BLaER1 (cell line): ENCODE data around the gene HRH4.

ENCODE experiments used
- H3K27ac ChIP-seq: shearing (Covaris generic); formaldehyde crosslinking; 2 replicates; pipeline ENCODE4 v1.8.1; 2022
- H3K27me3 ChIP-seq: shearing (Covaris generic); formaldehyde crosslinking; 2 replicates; pipeline ENCODE4 v1.8.1; 2022
- H3K36me3 ChIP-seq: shearing (Covaris generic); formaldehyde crosslinking; 2 replicates; pipeline ENCODE4 v1.8.1; 2022
- H3K4me1 ChIP-seq: shearing (Covaris generic); formaldehyde crosslinking; 2 replicates; pipeline ENCODE4 v1.8.1; 2022
- H3K4me2 ChIP-seq: shearing (Covaris generic); formaldehyde crosslinking; 2 replicates; pipeline ENCODE4 v1.8.1; 2022
- H3K4me3 ChIP-seq: shearing (Covaris generic); formaldehyde crosslinking; 2 replicates; pipeline ENCODE4 v1.8.1; 2022
- H3K9ac ChIP-seq: shearing (Covaris generic); formaldehyde crosslinking; 2 replicates; pipeline ENCODE4 v1.8.1; 2022
- H3K9me3 ChIP-seq: shearing (Covaris generic); formaldehyde crosslinking; 2 replicates; pipeline ENCODE4 v1.8.1; 2022
- H4K20me1 ChIP-seq: shearing (Covaris generic); formaldehyde crosslinking; 2 replicates; pipeline ENCODE4 v1.8.1; 2022
- Cebpa-rat ChIP-seq: shearing (Covaris generic); IDR thresholded peaks from 2 replicates; pipeline ENCODE4 v1.8.1; 2022

HRH4 gene

DNA sequence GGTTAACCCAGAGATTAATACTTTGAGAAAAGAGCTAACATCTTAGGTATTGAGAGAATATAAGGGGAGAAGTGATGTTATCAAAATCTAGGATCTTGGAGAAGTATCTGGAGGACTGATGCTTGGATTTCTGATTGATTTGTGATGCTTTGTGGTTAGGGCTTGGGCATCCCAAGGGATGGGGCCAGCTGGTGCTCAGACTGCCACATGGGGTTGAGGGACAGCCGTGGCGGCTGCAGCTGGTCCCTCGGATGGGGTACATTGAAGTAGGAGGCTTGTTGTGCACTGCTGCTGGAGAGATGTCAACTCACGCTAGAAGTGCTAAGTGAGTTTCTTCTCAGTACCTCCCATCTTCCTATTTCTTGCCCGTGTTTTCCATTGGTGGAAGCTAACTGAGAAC lies 22.4 kb downstream of the HRH4 start:
- Histone ChIP-seq H3K9me3 (no peaks in the 10 kb centered on the region), H3K4me3 (no peak overlapping the region), H3K9ac (no peak overlapping the region), H3K27me3 (no peaks in the 10 kb centered on the region), H3K4me2 (peak overlapping the region; percentile 14), H3K4me1 (peaks cover 5% of the 10 kb centered on the region; the same call in 1 of the 2 replicates), H3K27ac (no peak overlapping the region), H4K20me1 (no peaks in the 10 kb centered on the region), H3K36me3 (no peaks in the 10 kb centered on the region)
- no peak for TF ChIP-seq Cebpa-rat

DNA sequence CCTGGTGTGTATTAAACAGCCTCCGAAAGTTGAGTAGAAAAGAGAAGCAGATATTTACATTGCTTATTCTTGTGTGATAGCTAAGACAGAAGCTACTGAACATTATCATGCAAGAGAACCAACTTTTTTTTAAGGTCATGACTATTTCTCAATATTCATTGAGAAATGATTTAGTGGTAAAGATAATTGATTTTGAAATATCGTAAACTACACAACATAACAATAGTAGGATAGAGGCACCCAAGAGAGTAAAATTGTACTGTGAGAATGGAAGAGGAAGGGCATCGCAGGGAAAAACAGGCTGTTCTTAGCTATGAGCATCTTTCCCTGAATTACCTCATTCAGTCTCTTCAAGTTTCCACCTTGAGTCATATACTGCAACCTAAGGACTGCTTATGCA lies 25.2 kb downstream of the HRH4 start:
- Histone ChIP-seq H3K4me3 (no peak overlapping the region), H3K4me1 (peaks cover 13% of the 10 kb centered on the region; the same call in 1 of the 2 replicates), H3K27me3 (no peaks in the 10 kb centered on the region), H3K36me3 (no peaks in the 10 kb centered on the region), H3K9me3 (no peaks in the 10 kb centered on the region), H3K9ac (no peak overlapping the region), H3K27ac (no peak overlapping the region), H3K4me2 (no peak overlapping the region), H4K20me1 (no peaks in the 10 kb centered on the region)
- TF ChIP-seq Cebpa-rat, result no peak

- no peak for TF ChIP-seq Cebpa-rat
- no peaks in the 10 kb centered on the region for H3K36me3 ChIP-seq
- no peaks in the 10 kb centered on the region for H4K20me1 ChIP-seq
These were observed 26.2 kb downstream of the HRH4 start for GRCh38 chr18:24486684-24487083.

GRCh38 chr18:24488824-24489493 lies 28.5 kb downstream of the HRH4 start:
- no peak overlapping the region for H3K4me3 ChIP-seq
- H4K20me1 ChIP-seq, result no peaks in the 10 kb centered on the region
- no peaks in the 10 kb centered on the region for H3K27me3 ChIP-seq
- H3K9me3 ChIP-seq, result no peaks in the 10 kb centered on the region
- H3K4me1 ChIP-seq, result peaks cover 22% of the 10 kb centered on the region
- H3K4me2 ChIP-seq, result no peak overlapping the region
- no peak for TF ChIP-seq Cebpa-rat
- H3K27ac ChIP-seq, result no peak overlapping the region
- H3K36me3 ChIP-seq, result no peaks in the 10 kb centered on the region
- H3K9ac ChIP-seq, result no peak overlapping the region

More at GRCh38 chr18:24486684-24487083, 26.2 kb downstream of the HRH4 start:
- no peak overlapping the region for H3K9ac ChIP-seq
- no peak overlapping the region for H3K27ac ChIP-seq
- no peaks in the 10 kb centered on the region for H3K27me3 ChIP-seq
- no peak overlapping the region for H3K4me2 ChIP-seq
- no peaks in the 10 kb centered on the region for H3K9me3 ChIP-seq
- peaks cover 14% of the 10 kb centered on the region for H3K4me1 ChIP-seq
- H3K4me3 ChIP-seq, result no peak overlapping the region

DNA sequence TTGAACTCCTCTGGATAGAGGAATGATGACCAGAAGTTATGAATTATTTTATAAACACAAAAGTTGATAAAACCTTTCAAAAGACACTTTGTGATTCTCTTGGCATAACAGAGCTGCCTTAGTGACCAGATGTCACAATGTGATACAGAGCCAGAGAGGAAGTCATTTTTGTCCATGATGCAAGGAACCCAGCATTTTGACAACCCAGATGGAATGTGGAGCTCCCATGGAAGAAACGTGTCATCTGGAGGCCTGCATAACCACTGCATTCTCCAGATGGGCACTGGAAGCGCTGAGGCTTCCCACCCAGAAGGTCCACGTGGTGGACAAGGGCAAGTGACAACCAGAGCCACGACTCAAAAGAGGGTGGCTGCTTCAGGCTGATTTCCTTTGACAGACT lies 30.1 kb downstream of the HRH4 start:
- Histone ChIP-seq H3K9me3 (no peaks in the 10 kb centered on the region), H3K9ac (no peak overlapping the region), H3K4me3 (no peak overlapping the region), H3K36me3 (no peaks in the 10 kb centered on the region), H3K27me3 (no peaks in the 10 kb centered on the region), H3K4me1 (peaks cover 22% of the 10 kb centered on the region), H3K27ac (no peak overlapping the region), H3K4me2 (no peak overlapping the region), H4K20me1 (no peaks in the 10 kb centered on the region)
- TF ChIP-seq Cebpa-rat, result no peak

DNA sequence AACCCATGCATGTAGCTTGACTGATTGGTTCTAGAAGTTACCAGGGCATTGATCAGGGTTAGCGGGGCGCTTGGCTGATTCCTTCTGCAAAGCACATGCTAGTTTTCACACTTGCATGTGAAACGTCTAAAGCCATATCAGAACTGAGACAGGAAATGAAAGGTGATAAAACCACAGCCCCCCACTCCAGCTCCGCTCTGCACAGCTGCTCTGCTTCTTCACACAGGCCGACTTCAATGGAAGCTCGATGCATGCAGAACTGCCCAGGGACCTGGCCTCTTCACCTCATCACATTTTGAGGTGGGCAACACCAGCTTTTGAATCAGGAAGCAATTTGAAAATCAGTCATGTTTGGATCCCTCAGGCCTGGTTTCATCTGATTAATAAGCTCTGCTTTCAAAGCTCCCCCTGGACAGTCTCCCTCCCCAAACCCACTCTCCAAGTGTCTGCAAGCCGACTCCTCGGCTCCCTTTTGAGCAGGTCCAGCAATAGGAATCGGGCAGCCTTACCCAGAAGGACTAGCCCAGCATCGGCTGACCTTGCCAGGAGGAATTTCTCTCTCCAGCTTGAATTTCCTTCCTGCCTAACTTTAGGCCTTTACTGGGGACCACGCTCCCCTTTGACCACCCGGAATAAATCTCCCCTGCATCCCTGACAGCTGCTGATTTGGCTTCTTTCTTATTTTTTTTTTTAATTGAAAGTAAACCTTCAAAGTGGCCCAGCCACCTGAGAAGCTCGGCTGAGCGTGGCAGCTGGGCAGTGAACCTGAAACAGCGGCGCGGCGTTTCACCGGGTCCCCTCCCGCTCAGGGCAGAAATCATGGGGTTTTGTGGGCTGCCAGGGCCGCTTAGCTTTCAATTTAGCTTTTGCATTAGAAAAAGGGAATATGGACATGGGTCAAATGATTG lies 31.7 kb downstream of the HRH4 start:
- no peak for TF ChIP-seq Cebpa-rat
- H3K9me3 ChIP-seq, result no peaks in the 10 kb centered on the region
- H3K4me1 ChIP-seq, result peaks cover 22% of the 10 kb centered on the region
- no peaks in the 10 kb centered on the region for H4K20me1 ChIP-seq
- H3K27me3 ChIP-seq, result no peaks in the 10 kb centered on the region
- no peak overlapping the region; the same call in 1 of the 2 replicates for H3K9ac ChIP-seq
- no peak overlapping the region for H3K27ac ChIP-seq
- peak overlapping the region; percentile 81 for H3K4me2 ChIP-seq
- H3K4me3 ChIP-seq, result no peak overlapping the region
- H3K36me3 ChIP-seq, result no peaks in the 10 kb centered on the region

DNA sequence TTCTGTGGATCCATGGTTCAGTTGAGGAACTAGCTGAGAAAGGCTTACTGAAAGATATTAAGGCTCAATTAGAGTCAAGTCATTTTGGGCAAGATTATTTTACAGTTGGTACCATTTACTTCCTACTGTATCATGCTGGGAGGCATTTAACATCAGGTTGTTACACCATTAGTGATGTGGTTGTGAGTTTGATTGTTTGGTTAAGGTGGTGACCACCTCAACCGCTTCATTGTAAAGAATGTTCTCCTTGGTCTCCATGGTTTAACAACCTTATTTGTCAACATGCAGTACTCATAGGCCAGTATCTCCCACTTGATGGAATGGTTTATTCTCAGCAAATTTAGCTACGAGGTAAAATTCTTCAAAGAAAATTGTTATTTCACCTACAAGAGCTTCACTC lies 34.1 kb downstream of the HRH4 start:
- H3K4me1 ChIP-seq, result peaks cover 15% of the 10 kb centered on the region
- H3K9ac ChIP-seq, result no peak overlapping the region
- H3K9me3 ChIP-seq, result no peaks in the 10 kb centered on the region
- H4K20me1 ChIP-seq, result no peaks in the 10 kb centered on the region
- TF ChIP-seq Cebpa-rat, result no peak
- no peak overlapping the region for H3K27ac ChIP-seq
- H3K4me3 ChIP-seq, result no peak overlapping the region
- no peaks in the 10 kb centered on the region for H3K36me3 ChIP-seq
- no peak overlapping the region for H3K4me2 ChIP-seq
- no peaks in the 10 kb centered on the region for H3K27me3 ChIP-seq

GRCh38 chr18:24497031-24497754 lies 36.8 kb downstream of the HRH4 start:
- no peaks in the 10 kb centered on the region for H4K20me1 ChIP-seq
- no peak overlapping the region for H3K9ac ChIP-seq
- no peak overlapping the region for H3K27ac ChIP-seq
- no peak for TF ChIP-seq Cebpa-rat
- H3K27me3 ChIP-seq, result no peaks in the 10 kb centered on the region
- no peaks in the 10 kb centered on the region for H3K36me3 ChIP-seq
- H3K4me1 ChIP-seq, result peaks cover 8% of the 10 kb centered on the region
- no peak overlapping the region for H3K4me3 ChIP-seq
- H3K4me2 ChIP-seq, result no peak overlapping the region
- no peaks in the 10 kb centered on the region for H3K9me3 ChIP-seq

GRCh38 chr18:24499814-24500213 lies 39.4 kb downstream of the HRH4 start:
- H3K36me3 ChIP-seq, result no peaks in the 10 kb centered on the region
- H4K20me1 ChIP-seq, result no peaks in the 10 kb centered on the region
- H3K9ac ChIP-seq, result no peak overlapping the region
- TF ChIP-seq Cebpa-rat, result no peak
- H3K4me2 ChIP-seq, result no peak overlapping the region
- H3K9me3 ChIP-seq, result no peaks in the 10 kb centered on the region
- H3K4me3 ChIP-seq, result no peak overlapping the region
- no peak overlapping the region for H3K27ac ChIP-seq
- H3K4me1 ChIP-seq, result no peaks in the 10 kb centered on the region
- H3K27me3 ChIP-seq, result no peaks in the 10 kb centered on the region

GRCh38 chr18:24500217-24500616 lies 39.8 kb downstream of the HRH4 start:
- Histone ChIP-seq H3K4me3 (no peak overlapping the region), H3K4me2 (no peak overlapping the region), H3K4me1 (no peaks in the 10 kb centered on the region), H3K36me3 (no peaks in the 10 kb centered on the region), H3K27me3 (no peaks in the 10 kb centered on the region), H3K9ac (no peak overlapping the region), H3K27ac (no peak overlapping the region), H4K20me1 (no peaks in the 10 kb centered on the region), H3K9me3 (no peaks in the 10 kb centered on the region)
- no peak for TF ChIP-seq Cebpa-rat
